H9 (cell line): ENCODE data around the gene MAML3. TPM values are rescaled to one million over a fixed set of nuclear protein-coding genes. Genes with fewer than 3 reads are reported as not detected.

Source experiments
- DNase-seq: peaks from one replicate; pipeline ENCODE4 v3.0.0-alpha.2; 2017
- H2AFZ ChIP-seq: one replicate; pipeline ENCODE4 v1.6.1; 2013; ENCODE audit warnings: mild to moderate bottlenecking, low read length, control low read depth, moderate library complexity
- H2AK5ac ChIP-seq: 2 replicates; pipeline ENCODE4 v1.6.1; 2013; ENCODE audit warnings: low read length, control low read depth, mixed read lengths; ENCODE audit not compliant: insufficient read length
- H2BK120ac ChIP-seq: one replicate; pipeline ENCODE4 v1.6.1; 2013; ENCODE audit warnings: low read depth, mild to moderate bottlenecking, low read length, control low read depth, inconsistent platforms; ENCODE audit not compliant: poor library complexity, severe bottlenecking
- H2BK12ac ChIP-seq: 2 replicates; pipeline ENCODE4 v1.6.1; 2013; ENCODE audit warnings: low read length, control low read depth, mixed read lengths, low read depth; ENCODE audit not compliant: insufficient read length
- H2BK15ac ChIP-seq: 2 replicates; pipeline ENCODE4 v1.6.1; 2013; ENCODE audit warnings: low read depth, low read length, control low read depth
- H2BK20ac ChIP-seq: one replicate; pipeline ENCODE4 v1.6.1; 2013; ENCODE audit warnings: low read depth, mild to moderate bottlenecking, low read length, control low read depth, inconsistent platforms; ENCODE audit not compliant: poor library complexity, severe bottlenecking
- H2BK5ac ChIP-seq: 2 replicates; pipeline ENCODE4 v1.6.1; 2013; ENCODE audit warnings: low read length, control low read depth, mixed read lengths; ENCODE audit not compliant: insufficient read length
- H3K14ac ChIP-seq: 2 replicates; pipeline ENCODE4 v1.6.1; 2013; ENCODE audit warnings: low read length, control low read depth; ENCODE audit not compliant: insufficient read depth
- H3K18ac ChIP-seq: 2 replicates; pipeline ENCODE4 v1.6.1; 2013; ENCODE audit warnings: low read depth, mild to moderate bottlenecking, mixed read lengths, low read length, control low read depth; ENCODE audit not compliant: insufficient read length
- H3K23ac ChIP-seq: 2 replicates; pipeline ENCODE4 v1.6.1; 2013; ENCODE audit warnings: low read length, control low read depth, mixed read lengths, low read depth; ENCODE audit not compliant: insufficient read length
- H3K23me2 ChIP-seq: 2 replicates; pipeline ENCODE4 v1.6.1; 2013; ENCODE audit warnings: low read depth, mild to moderate bottlenecking, mixed read lengths, low read length, control low read depth; ENCODE audit not compliant: insufficient read length, poor library complexity, severe bottlenecking
- H3K27ac ChIP-seq: 2 replicates; pipeline ENCODE4 v1.5.1; 2013; ENCODE audit warnings: low read length, control low read depth, mixed read lengths, low read depth; ENCODE audit not compliant: insufficient read length
- H3K27me3 ChIP-seq: 2 replicates; pipeline ENCODE4 v1.6.1; 2013; ENCODE audit warnings: low read length, control low read depth, inconsistent platforms; ENCODE audit not compliant: insufficient read depth
- H3K4ac ChIP-seq: 2 replicates; pipeline ENCODE4 v1.6.1; 2013; ENCODE audit warnings: low read depth, mild to moderate bottlenecking, control low read depth, inconsistent platforms, low read length, moderate library complexity
- H3K4me1 ChIP-seq: 2 replicates; pipeline ENCODE4 v1.6.1; 2013; ENCODE audit warnings: low read length, control low read depth, inconsistent platforms; ENCODE audit not compliant: insufficient read depth
- H3K4me2 ChIP-seq: 2 replicates; pipeline ENCODE4 v1.6.1; 2013; ENCODE audit warnings: low read length, control low read depth, mixed read lengths; ENCODE audit not compliant: insufficient read length, insufficient read depth
- H3K56ac ChIP-seq: 2 replicates; pipeline ENCODE4 v1.6.1; 2013; ENCODE audit warnings: low read depth, mild to moderate bottlenecking, mixed read lengths, low read length, control low read depth; ENCODE audit not compliant: insufficient read length
- H3K79me1 ChIP-seq: 2 replicates; pipeline ENCODE4 v1.6.1; 2013; ENCODE audit warnings: low read depth, mild to moderate bottlenecking, moderate library complexity, low read length, control low read depth, inconsistent platforms; ENCODE audit not compliant: insufficient read depth, poor library complexity, severe bottlenecking
- H3K79me2 ChIP-seq: 2 replicates; pipeline ENCODE4 v1.6.1; 2013; ENCODE audit warnings: low read length, control low read depth, inconsistent platforms; ENCODE audit not compliant: insufficient read depth
- H3K9ac ChIP-seq: 2 replicates; pipeline ENCODE4 v1.6.1; 2013; ENCODE audit warnings: low read length, control low read depth, mixed read lengths; ENCODE audit not compliant: insufficient read length; ENCODE audit errors: extremely low read depth
- H3K9me3 ChIP-seq: one replicate; pipeline ENCODE4 v1.6.1; 2013; ENCODE audit warnings: low read depth, low read length, inconsistent platforms; ENCODE audit not compliant: control insufficient read depth
- H3T11ph ChIP-seq: one replicate; pipeline ENCODE4 v1.6.1; 2013; ENCODE audit warnings: mild to moderate bottlenecking, low read length, control low read depth, inconsistent platforms
- H4K20me1 ChIP-seq: one replicate; pipeline ENCODE4 v1.6.1; 2013; ENCODE audit not compliant: control insufficient read depth, insufficient read length, insufficient read depth
- H4K5ac ChIP-seq: 2 replicates; pipeline ENCODE4 v1.6.1; 2013; ENCODE audit warnings: low read depth, mild to moderate bottlenecking, mixed read lengths, low read length, control low read depth; ENCODE audit not compliant: insufficient read length
- H4K8ac ChIP-seq: replicated peaks from 2 replicates; pipeline ENCODE4 v1.6.1; 2013; ENCODE audit warnings: low read length, control low read depth, mixed read lengths, low read depth; ENCODE audit not compliant: insufficient read length
- H4K91ac ChIP-seq: 2 replicates; pipeline ENCODE4 v1.6.1; 2013; ENCODE audit warnings: low read depth, mild to moderate bottlenecking, moderate library complexity, mixed read lengths, low read length, control low read depth; ENCODE audit not compliant: insufficient read length
- H3K27ac Mint-ChIP-seq, 3 experiments: 2 replicates in 2 of 3; 3 replicates in 1 of 3; pipeline ENCODE4 v1.8.0; 2020 to 2021; ENCODE audit warnings: mixed read lengths in 3 of 3, mild to moderate bottlenecking in 1 of 3, moderate library complexity in 1 of 3
- H3K27me3 Mint-ChIP-seq: 2 replicates; pipeline ENCODE4 v1.8.0; 2021; ENCODE audit warnings: low read depth, mild to moderate bottlenecking, moderate library complexity, mixed read lengths
- H3K36me3 Mint-ChIP-seq, 3 experiments: 2 replicates in 2 of 3; 3 replicates in 1 of 3; pipeline ENCODE4 v1.8.0; 2020 to 2021; ENCODE audit warnings: low read depth in 3 of 3, mixed read lengths in 3 of 3; ENCODE audit not compliant: insufficient read depth in 1 of 3
- H3K4me1 Mint-ChIP-seq, 2 experiments: 2 replicates each; pipeline ENCODE4 v1.8.0; 2020; ENCODE audit warnings: mixed read lengths in 2 of 2
- H3K4me3 Mint-ChIP-seq, 2 experiments: 2 replicates in 1 of 2; 3 replicates in 1 of 2; pipeline ENCODE4 v1.8.0; 2020 to 2021; ENCODE audit warnings: mild to moderate bottlenecking in 2 of 2, mixed read lengths in 2 of 2, moderate library complexity in 1 of 2
- H3K9me3 Mint-ChIP-seq, 2 experiments: 2 replicates in 1 of 2; 3 replicates in 1 of 2; pipeline ENCODE4 v1.8.0; 2020; ENCODE audit warnings: mild to moderate bottlenecking in 2 of 2, mixed read lengths in 2 of 2, moderate library complexity in 1 of 2
- CTCF ChIP-seq: fragments of 200-600 bp; sonication (generic); conservative IDR thresholded peaks from 3 replicates; pipeline ENCODE4 v1.8.0; 2021; ENCODE audit warnings: antibody characterized with exemption, mild to moderate bottlenecking
- WGBS: extraction: QIAGEN DNeasy Blood & Tissue Kit; methylation state at CpG from one replicate; pipeline ENCODE4 v1.1.7; 2013; ENCODE audit warnings: missing lambda C conversion rate, low lambda C conversion rate, mixed read lengths; ENCODE audit not compliant: insufficient read length; ENCODE audit errors: extremely low coverage; 5-methylcytosine and 5-hydroxymethylcytosine counted together
- total RNA-seq: library from RNA; stranded (reverse); gene quantifications from 2 replicates; pipeline ENCODE4 v1.2.1, GENCODE V29; 2021

Gene MAML3
- total RNA-seq, 1 experiment from 2014 or later = 3.9 TPM

- Histone ChIP-seq H3K79me1 (no peaks in the 10 kb centered on the region), H2AK5ac (no peak overlapping the region), H3K56ac (no peak overlapping the region), H2BK12ac (no peak overlapping the region), H2BK15ac (no peak overlapping the region), H3K23me2 (peaks cover 4% of the 10 kb centered on the region), H3K4me2 (peak overlapping the region; percentile 56), H3K4me1 (peaks cover 6% of the 10 kb centered on the region; the same call in 1 of the 2 replicates), H2AFZ (no peak overlapping the region), H3K27me3 (peaks cover 7% of the 10 kb centered on the region; the same call in 1 of the 2 replicates), H4K5ac (no peak overlapping the region), H3K27ac (no peak overlapping the region), H3K14ac (no peak overlapping the region), H2BK20ac (no peak overlapping the region), H2BK120ac (no peak overlapping the region), H3K18ac (no peak overlapping the region), H3K4ac (no peak overlapping the region), H4K20me1 (no peaks in the 10 kb centered on the region), H3K23ac (no peak overlapping the region), H4K91ac (no peak overlapping the region), H3K79me2 (no peaks in the 10 kb centered on the region), H3K9ac (no peak overlapping the region), H4K8ac (no peak overlapping the region), H3K9me3 (no peaks in the 10 kb centered on the region), H2BK5ac (no peak overlapping the region), H3T11ph (no peak overlapping the region)
- TF ChIP-seq CTCF = no peak
- H3K4me3 Mint-ChIP-seq = peak overlapping the region; percentile 67 to 83
- H3K27ac Mint-ChIP-seq = no peak overlapping the region
- H3K36me3 Mint-ChIP-seq = no peaks in the 10 kb centered on the region; a peak in 1 of 7 replicates
- peaks cover 53% of the 10 kb centered on the region for H3K27me3 Mint-ChIP-seq
- H3K9me3 Mint-ChIP-seq = no peaks in the 10 kb centered on the region; a peak in 1 of 5 replicates
- WGBS = no CpG with 5 or more reads among the region's 5 CpGs
- H3K4me1 Mint-ChIP-seq = peaks cover 23 to 32% of the 10 kb centered on the region in 2 experiments
- DNase-seq = no peak
Measured at GRCh38 chr4:139736274-139736660, 417.7 kb downstream of the MAML3 start.
